PC-3 (cell line): ENCODE data around the gene UBAC2. TPM values are rescaled to one million over a fixed set of nuclear protein-coding genes. Genes with fewer than 3 reads are reported as not detected.

Source experiments
- ATAC-seq: fragments of 200-7000 bp; cut with Tn5 transposase; 2 replicates; pipeline ENCODE4 v1.9.1; 2020; ENCODE audit warnings: mild to moderate bottlenecking, moderate library complexity
- BruUV-seq: library from RNA; stranded (reverse); fragments of 400-500 nt; replicated peaks from 2 replicates; lab custom pipeline; 2021; lab: Mats Ljungman, UMichigan
- CTCF ChIA-PET: fragments of 300-600 bp; sonication (Branson Sonifier 250); formaldehyde crosslinking; loops from one replicate; lab custom pipeline; 2022; ENCODE audit warnings: antibody characterized with exemption; lab: Charles Lee
- POLR2A ChIA-PET: fragments of 300-600 bp; sonication (Branson Sonifier 250); formaldehyde crosslinking; loops from one replicate; lab custom pipeline; 2022; ENCODE audit warnings: antibody characterized with exemption; ENCODE audit not compliant: unreplicated experiment; lab: Charles Lee
- DNase-seq: peaks from one replicate; pipeline ENCODE4 v3.0.0-alpha.2; 2015
- H2AFZ ChIP-seq: fragments of 300-600 bp; sonication (generic); 2 replicates; pipeline ENCODE4 v1.6.0; 2016; ENCODE audit warnings: antibody characterized with exemption, low read length
- H3F3A ChIP-seq: fragments of 300-600 bp; sonication (generic); one replicate; pipeline ENCODE4 v1.6.0; 2017; ENCODE audit warnings: antibody characterized with exemption, low read length, control low read depth, mild to moderate bottlenecking; ENCODE audit not compliant: unreplicated experiment
- H3K27ac ChIP-seq: fragments of 300-600 bp; sonication (generic); 2 replicates; pipeline ENCODE4 v1.5.1; 2016; ENCODE audit warnings: mild to moderate bottlenecking, low read length
- H3K27me3 ChIP-seq: fragments of 300-600 bp; sonication (generic); 2 replicates; pipeline ENCODE4 v1.6.1; 2016; ENCODE audit warnings: low read length, mixed read lengths
- H3K36me3 ChIP-seq: fragments of 300-600 bp; sonication (generic); 2 replicates; pipeline ENCODE4 v1.6.1; 2016; ENCODE audit warnings: low read depth, mixed run types, low read length, mixed read lengths
- H3K4me1 ChIP-seq: fragments of 300-600 bp; sonication (generic); 2 replicates; pipeline ENCODE4 v1.5.1; 2016; ENCODE audit warnings: low read length; ENCODE audit not compliant: insufficient read depth
- H3K4me2 ChIP-seq: fragments of 300-600 bp; sonication (generic); 2 replicates; pipeline ENCODE4 v1.6.0; 2016; ENCODE audit warnings: low read length
- H3K4me3 ChIP-seq: fragments of 300-600 bp; sonication (generic); 2 replicates; pipeline ENCODE4 v1.5.1; 2016; ENCODE audit warnings: mild to moderate bottlenecking, low read length, mixed read lengths
- H3K79me2 ChIP-seq: fragments of 300-600 bp; sonication (generic); 2 replicates; pipeline ENCODE4 v1.6.1; 2017; ENCODE audit warnings: low read length, mixed read lengths
- H3K9ac ChIP-seq: fragments of 300-600 bp; sonication (generic); 2 replicates; pipeline ENCODE4 v1.6.0; 2016; ENCODE audit warnings: mild to moderate bottlenecking, low read length
- H3K9me2 ChIP-seq: fragments of 300-600 bp; sonication (generic); replicated peaks from 2 replicates; pipeline ENCODE4 v1.6.1; 2016; ENCODE audit warnings: mixed run types, low read length, mixed read lengths
- H3K9me3 ChIP-seq: fragments of 300-600 bp; sonication (generic); 2 replicates; pipeline ENCODE4 v1.6.1; 2016; ENCODE audit warnings: low read length, mixed read lengths
- H4K20me1 ChIP-seq: fragments of 300-600 bp; sonication (generic); 2 replicates; pipeline ENCODE4 v1.6.1; 2016; ENCODE audit warnings: low read length, mixed read lengths
- EZH2 ChIP-seq: fragments of 300-600 bp; sonication (generic); IDR thresholded peaks from one replicate; pipeline ENCODE4 v1.6.1; 2017; ENCODE audit warnings: antibody characterized with exemption, mild to moderate bottlenecking, low read length; ENCODE audit not compliant: unreplicated experiment
- EZH2phosphoT487 ChIP-seq: fragments of 300-600 bp; sonication (generic); IDR thresholded peaks from 2 replicates; pipeline ENCODE4 v1.6.1; 2018; ENCODE audit warnings: mild to moderate bottlenecking, antibody characterized with exemption, low read length, borderline replicate concordance
- intact Hi-C: fragments of 100-400 bp; cut with micrococcal nuclease; formaldehyde crosslinking; loops from 2 replicates; pipeline ENCODE4 v1.9.0; 2023
- total RNA-seq: library from RNA; depleted of rRNA; stranded (reverse); fragments of >200 nt; gene quantifications from 2 replicates; pipeline ENCODE4 v1.2.3, GENCODE V29; 2014
- TF ChIP-seq, protein P1 (sequence below): fragments of 300-600 bp; sonication (generic); conservative IDR thresholded peaks from 2 replicates; pipeline ENCODE4 v1.5.1; 2017; ENCODE audit warnings: antibody characterized with exemption, low read depth, mild to moderate bottlenecking, low read length

UBAC2 gene
- total RNA-seq, 1 experiment from 2014 or later: 34.5 TPM

DNA sequence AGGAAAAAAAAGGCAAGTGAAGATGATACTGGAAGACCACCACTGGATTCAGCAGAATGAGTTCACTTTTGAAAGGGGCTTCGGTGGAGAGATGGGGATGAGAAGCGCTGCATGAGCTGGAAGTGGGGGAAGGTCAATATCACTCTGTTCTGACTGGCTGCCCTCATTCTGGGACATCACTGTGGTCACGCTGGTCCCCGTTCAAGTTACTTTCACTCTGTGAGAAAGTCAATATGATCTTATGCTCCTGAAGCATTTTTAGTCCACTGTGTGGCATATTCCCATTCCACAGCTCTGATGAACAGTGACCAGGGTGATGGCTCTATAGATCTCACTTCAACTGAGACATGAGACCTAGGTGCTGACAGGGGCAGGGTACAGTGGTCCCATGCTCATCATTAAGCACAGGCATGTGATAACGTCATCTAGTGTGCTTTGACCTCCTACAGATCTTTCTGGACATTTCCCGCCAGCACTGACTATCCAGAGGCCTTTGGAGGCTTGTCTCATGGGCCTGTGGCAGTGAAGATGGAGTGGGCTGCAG is 146.8 kb downstream of the UBAC2 start:
- Histone ChIP-seq H3K4me2 (no peak overlapping the region), H3K9me2 (no peaks in the 10 kb centered on the region), H4K20me1 (no peaks in the 10 kb centered on the region), H3K27ac (no peak overlapping the region), H3K36me3 (no peaks in the 10 kb centered on the region; the same call in 1 of the 2 replicates), H3K9ac (no peak overlapping the region), H3K4me1 (no peaks in the 10 kb centered on the region), H3F3A (no peaks in the 10 kb centered on the region), H3K79me2 (no peaks in the 10 kb centered on the region), H3K4me3 (no peak overlapping the region), H3K27me3 (no peaks in the 10 kb centered on the region), H3K9me3 (no peaks in the 10 kb centered on the region), H2AFZ (no peak overlapping the region)
- no peak for DNase-seq
- ChIA-PET POLR2A (no interaction called here), CTCF (no interaction called here)
- intact Hi-C loops: no loop called here
- BruUV-seq: no TSS peak
- TF ChIP-seq, protein P1, sequence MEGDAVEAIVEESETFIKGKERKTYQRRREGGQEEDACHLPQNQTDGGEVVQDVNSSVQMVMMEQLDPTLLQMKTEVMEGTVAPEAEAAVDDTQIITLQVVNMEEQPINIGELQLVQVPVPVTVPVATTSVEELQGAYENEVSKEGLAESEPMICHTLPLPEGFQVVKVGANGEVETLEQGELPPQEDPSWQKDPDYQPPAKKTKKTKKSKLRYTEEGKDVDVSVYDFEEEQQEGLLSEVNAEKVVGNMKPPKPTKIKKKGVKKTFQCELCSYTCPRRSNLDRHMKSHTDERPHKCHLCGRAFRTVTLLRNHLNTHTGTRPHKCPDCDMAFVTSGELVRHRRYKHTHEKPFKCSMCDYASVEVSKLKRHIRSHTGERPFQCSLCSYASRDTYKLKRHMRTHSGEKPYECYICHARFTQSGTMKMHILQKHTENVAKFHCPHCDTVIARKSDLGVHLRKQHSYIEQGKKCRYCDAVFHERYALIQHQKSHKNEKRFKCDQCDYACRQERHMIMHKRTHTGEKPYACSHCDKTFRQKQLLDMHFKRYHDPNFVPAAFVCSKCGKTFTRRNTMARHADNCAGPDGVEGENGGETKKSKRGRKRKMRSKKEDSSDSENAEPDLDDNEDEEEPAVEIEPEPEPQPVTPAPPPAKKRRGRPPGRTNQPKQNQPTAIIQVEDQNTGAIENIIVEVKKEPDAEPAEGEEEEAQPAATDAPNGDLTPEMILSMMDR: no peak
- TF ChIP-seq EZH2phosphoT487: no peak
- no peak for TF ChIP-seq EZH2
- no peak for ATAC-seq

DNA sequence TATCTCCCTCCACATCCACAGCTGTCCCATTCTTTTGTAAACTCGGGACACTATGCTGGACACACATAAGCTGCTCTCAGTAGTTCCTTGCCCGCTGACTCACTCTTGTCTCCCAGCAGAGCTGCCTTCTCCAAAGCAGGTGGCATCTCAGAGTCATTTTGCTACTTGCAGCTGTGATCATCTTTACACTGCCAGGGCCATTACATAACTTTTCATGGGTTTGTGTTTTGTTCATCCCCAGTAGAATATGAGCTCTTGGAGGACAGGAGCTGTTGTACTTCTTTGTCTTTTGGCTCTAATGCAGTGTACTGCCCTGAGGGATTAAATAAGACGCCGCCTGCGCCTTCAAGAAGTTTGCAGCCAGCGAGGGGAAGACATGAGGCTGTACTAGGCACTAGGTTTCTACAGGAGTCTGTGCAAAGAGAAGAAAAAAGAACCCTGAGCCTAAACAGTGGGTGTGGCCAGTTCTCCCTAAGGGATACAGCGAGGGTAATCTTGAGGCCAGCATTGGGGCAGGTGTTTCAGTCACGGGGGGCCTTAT is 147.3 kb downstream of the UBAC2 start:
- no peaks in the 10 kb centered on the region; the same call in 1 of the 2 replicates for H3K36me3 ChIP-seq
- ChIA-PET POLR2A (interaction anchor here (0.6 kb wide), 1 partner anchor 235 kb away, joined by 11 read pairs; no protein-coding TSS in a partner anchor), CTCF (no interaction called here)
- no peaks in the 10 kb centered on the region for H3K27me3 ChIP-seq
- H3K4me3 ChIP-seq: no peak overlapping the region
- TF ChIP-seq EZH2phosphoT487 (no peak), EZH2 (no peak)
- TF ChIP-seq, protein P1: no peak
- H3K27ac ChIP-seq: no peak overlapping the region
- no peaks in the 10 kb centered on the region for H3K9me3 ChIP-seq
- ATAC-seq (no peak), DNase-seq (no peak)
- no peaks in the 10 kb centered on the region for H4K20me1 ChIP-seq
- H2AFZ ChIP-seq: no peak overlapping the region
- no peaks in the 10 kb centered on the region for H3K4me1 ChIP-seq
- H3K4me2 ChIP-seq: no peak overlapping the region
- no peak overlapping the region for H3K9ac ChIP-seq
- H3K9me2 ChIP-seq: no peaks in the 10 kb centered on the region
- intact Hi-C loops: no loop called here
- H3F3A ChIP-seq: no peaks in the 10 kb centered on the region
- H3K79me2 ChIP-seq: no peaks in the 10 kb centered on the region
- no TSS peak for BruUV-seq

DNA sequence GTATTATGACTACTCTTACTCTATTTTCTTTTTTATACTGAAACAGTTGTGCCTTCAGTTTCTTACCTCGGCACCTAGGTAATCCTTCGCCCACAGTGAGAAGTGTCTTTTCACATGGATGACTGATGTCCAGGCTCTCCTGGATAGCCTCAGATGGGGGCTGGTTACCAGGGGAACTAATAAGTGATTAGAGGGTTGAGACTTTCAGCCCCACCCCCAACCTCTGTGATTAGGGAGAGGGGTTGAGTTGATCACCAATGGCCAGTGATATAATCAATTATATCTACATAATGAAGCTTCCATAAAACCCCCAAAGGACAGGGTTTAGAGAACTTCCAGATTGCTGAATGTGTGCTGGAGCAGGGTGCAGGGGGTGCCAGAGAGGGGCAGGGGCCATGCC is 149.5 kb downstream of the UBAC2 start:
- no peaks in the 10 kb centered on the region for H3K36me3 ChIP-seq
- DNase-seq (no peak), ATAC-seq (no peak)
- no peaks in the 10 kb centered on the region for H3K9me3 ChIP-seq
- no peaks in the 10 kb centered on the region for H3K9me2 ChIP-seq
- no peak for TF ChIP-seq EZH2
- TF ChIP-seq, protein P1: no peak
- TF ChIP-seq EZH2phosphoT487: no peak
- intact Hi-C loops: no loop called here
- H3F3A ChIP-seq: no peaks in the 10 kb centered on the region
- no peak overlapping the region for H3K4me2 ChIP-seq
- H3K27ac ChIP-seq: no peak overlapping the region
- H3K79me2 ChIP-seq: no peaks in the 10 kb centered on the region
- H3K4me1 ChIP-seq: peaks cover 8% of the 10 kb centered on the region; the same call in 1 of the 2 replicates
- H4K20me1 ChIP-seq: no peaks in the 10 kb centered on the region
- BruUV-seq: no TSS peak
- H3K4me3 ChIP-seq: no peak overlapping the region
- ChIA-PET CTCF (no interaction called here), POLR2A (no interaction called here)
- H3K27me3 ChIP-seq: no peaks in the 10 kb centered on the region
- H3K9ac ChIP-seq: no peak overlapping the region
- H2AFZ ChIP-seq: no peak overlapping the region
